Hepatocyte (in vitro differentiated cells): ENCODE measurements around the gene CCM2. TPM values are rescaled to one million over a fixed set of nuclear protein-coding genes. Genes with fewer than 3 reads are reported as not detected.

Experiments
- DNase-seq: peaks from one replicate; pipeline ENCODE4 v3.0.0-alpha.2; 2016; ENCODE audit warnings: low spot score
- H2AFZ ChIP-seq: fragments of 200-600 bp; sonication (generic); 2 replicates; pipeline ENCODE4 v1.6.0; 2016; ENCODE audit warnings: antibody characterized with exemption, mild to moderate bottlenecking
- H3K27ac ChIP-seq: fragments of 200-600 bp; sonication (generic); 2 replicates; pipeline ENCODE4 v1.5.1; 2016; ENCODE audit warnings: mild to moderate bottlenecking
- H3K27me3 ChIP-seq: fragments of 200-600 bp; sonication (generic); 2 replicates; pipeline ENCODE4 v1.6.1; 2016
- H3K36me3 ChIP-seq: fragments of 200-600 bp; sonication (generic); replicated peaks from 2 replicates; pipeline ENCODE4 v1.5.1; 2016; ENCODE audit warnings: low read depth; ENCODE audit not compliant: insufficient read depth
- H3K4me1 ChIP-seq: fragments of 200-600 bp; sonication (generic); 2 replicates; pipeline ENCODE4 v1.5.1; 2016; ENCODE audit warnings: mild to moderate bottlenecking, moderate library complexity; ENCODE audit not compliant: insufficient read depth
- H3K4me2 ChIP-seq: fragments of 200-600 bp; sonication (generic); 2 replicates; pipeline ENCODE4 v1.6.0; 2016
- H3K4me3 ChIP-seq: fragments of 200-600 bp; sonication (generic); 2 replicates; pipeline ENCODE4 v1.5.1; 2016; ENCODE audit warnings: mild to moderate bottlenecking
- H3K79me2 ChIP-seq: fragments of 200-600 bp; sonication (generic); 2 replicates; pipeline ENCODE4 v1.6.0; 2017; ENCODE audit warnings: mild to moderate bottlenecking
- H3K9me2 ChIP-seq: fragments of 200-600 bp; sonication (generic); replicated peaks from 2 replicates; pipeline ENCODE4 v1.6.0; 2017; ENCODE audit warnings: mild to moderate bottlenecking; ENCODE audit not compliant: insufficient read depth
- H3K9me3 ChIP-seq: fragments of 200-600 bp; sonication (generic); 2 replicates; pipeline ENCODE4 v1.5.1; 2016; ENCODE audit warnings: low read depth, mild to moderate bottlenecking
- H4K20me1 ChIP-seq: fragments of 200-600 bp; sonication (generic); 2 replicates; pipeline ENCODE4 v1.6.0; 2016; ENCODE audit warnings: mild to moderate bottlenecking; ENCODE audit not compliant: insufficient read depth, poor library complexity, severe bottlenecking
- CTCF ChIP-seq: fragments of 200-600 bp; sonication (generic); IDR thresholded peaks from 2 replicates; pipeline ENCODE4 v1.5.1; 2016; ENCODE audit warnings: antibody characterized with exemption, mild to moderate bottlenecking; ENCODE audit not compliant: poor library complexity
- EZH2 ChIP-seq: fragments of 200-600 bp; sonication (generic); IDR thresholded peaks from 2 replicates; pipeline ENCODE4 v1.6.1; 2016; ENCODE audit warnings: antibody characterized with exemption, mild to moderate bottlenecking, borderline replicate concordance
- EZH2phosphoT487 ChIP-seq: fragments of 200-600 bp; sonication (generic); IDR thresholded peaks from one replicate; pipeline ENCODE4 v1.6.1; 2018; ENCODE audit warnings: antibody characterized with exemption, mild to moderate bottlenecking, low read depth, moderate library complexity; ENCODE audit not compliant: unreplicated experiment, severe bottlenecking
- WGBS: methylation state at CpG from one replicate; pipeline ENCODE4 v1.1.6; 2016; ENCODE audit warnings: low lambda C conversion rate; ENCODE audit errors: missing lambda C conversion rate; 5-methylcytosine and 5-hydroxymethylcytosine counted together
- polyA plus RNA-seq: library from polyadenylated mRNA; unstranded; fragments of >200 nt; fragmentation: Nextera tagmentation; extraction: Ambion mirVana; gene quantifications from 2 replicates; pipeline ENCODE4 v1.2.1, GENCODE V29; 2016
- total RNA-seq: library from RNA; depleted of rRNA; stranded (reverse); fragments of >200 nt; gene quantifications from 2 replicates; pipeline ENCODE4 v1.2.3, GENCODE V29; 2014

The CCM2 gene
- total and polyA plus RNA-seq, 2 experiments from 2014 or later = 32.2 to 57.1 TPM

- WGBS = 95% methylated on average over 7 of the region's 8 CpGs
- Histone ChIP-seq H3K4me1 (no peaks in the 10 kb centered on the region), H3K9me2 (no peaks in the 10 kb centered on the region), H3K9me3 (no peaks in the 10 kb centered on the region), H3K4me3 (no peak overlapping the region), H3K79me2 (no peaks in the 10 kb centered on the region), H3K36me3 (no peaks in the 10 kb centered on the region), H2AFZ (no peak overlapping the region), H4K20me1 (no peaks in the 10 kb centered on the region), H3K27ac (no peak overlapping the region), H3K27me3 (no peaks in the 10 kb centered on the region), H3K4me2 (no peak overlapping the region)
- DNase-seq = no peak
- TF ChIP-seq EZH2 (no peak), CTCF (no peak), EZH2phosphoT487 (no peak)
Observed at GRCh38 chr7:45078125-45078681, 78.2 kb downstream of the CCM2 start.

DNA sequence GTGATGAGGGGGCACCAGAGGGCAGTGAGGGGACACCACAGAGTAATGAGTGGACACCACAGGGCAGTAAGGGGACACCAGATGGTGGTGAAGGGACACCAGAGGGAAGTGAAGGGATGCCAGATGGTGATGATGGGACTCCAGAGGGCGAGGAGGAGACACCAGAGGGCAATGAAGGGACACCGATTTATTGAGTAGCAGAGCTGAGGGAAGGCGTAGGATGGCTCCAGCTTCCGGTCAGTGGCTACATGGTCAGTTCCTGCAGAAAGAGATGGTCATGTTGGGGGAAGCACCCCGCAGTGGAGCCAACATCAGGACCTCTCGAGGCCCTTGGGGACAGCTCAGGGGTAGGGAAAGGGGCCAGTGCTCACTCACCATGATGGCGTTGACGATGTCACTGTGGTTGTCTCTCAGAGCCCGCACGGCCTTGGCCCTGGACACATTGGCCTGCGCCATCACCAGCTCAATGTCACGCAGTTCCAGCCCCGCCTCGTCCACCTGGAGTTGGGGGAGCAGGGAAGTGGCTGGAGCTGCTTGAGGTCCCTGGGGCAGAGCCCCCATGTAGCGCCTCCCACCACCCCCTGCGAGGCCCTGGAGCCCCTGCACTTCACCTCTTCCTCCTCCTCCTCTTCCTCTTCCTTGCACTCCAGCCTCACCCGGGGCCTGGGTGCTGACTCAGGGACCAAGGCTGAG, 80.4 kb downstream of the CCM2 start:
- DNase-seq = no peak
- Histone ChIP-seq H3K36me3 (no peaks in the 10 kb centered on the region), H2AFZ (no peak overlapping the region), H3K4me2 (no peak overlapping the region), H3K4me3 (no peak overlapping the region), H3K9me2 (no peaks in the 10 kb centered on the region), H3K9me3 (no peaks in the 10 kb centered on the region), H3K4me1 (no peaks in the 10 kb centered on the region), H3K79me2 (no peaks in the 10 kb centered on the region), H4K20me1 (no peaks in the 10 kb centered on the region), H3K27me3 (no peaks in the 10 kb centered on the region), H3K27ac (no peak overlapping the region)
- no peak for TF ChIP-seq EZH2
- no peak for TF ChIP-seq CTCF
- no peak for TF ChIP-seq EZH2phosphoT487
- WGBS = 93% methylated on average over 16 of the region's 17 CpGs

GRCh38 chr7:45080958-45081669, 81.1 kb downstream of the CCM2 start:
- Histone ChIP-seq H3K4me3 (no peak overlapping the region), H3K36me3 (no peaks in the 10 kb centered on the region), H2AFZ (no peak overlapping the region), H3K27me3 (no peaks in the 10 kb centered on the region), H3K4me2 (no peak overlapping the region), H3K9me2 (no peaks in the 10 kb centered on the region), H3K79me2 (no peaks in the 10 kb centered on the region), H3K27ac (no peak overlapping the region), H4K20me1 (no peaks in the 10 kb centered on the region), H3K4me1 (no peaks in the 10 kb centered on the region), H3K9me3 (no peaks in the 10 kb centered on the region)
- TF ChIP-seq EZH2 (no peak), EZH2phosphoT487 (no peak), CTCF (no peak)
- WGBS = 92% methylated on average over 14 of the region's 14 CpGs
- DNase-seq = no peak
